Astrocyte of the spinal cord (primary cell): ENCODE data around the gene COQ8B.

ENCODE experiments used
- DNase-seq: peaks from one replicate; pipeline ENCODE4 v3.0.0; 2011; ENCODE audit warnings: low read depth, low spot score
- H3K4me3 ChIP-seq: 2 replicates; pipeline ENCODE4 v1.5.1; 2011; ENCODE audit warnings: low read depth, mild to moderate bottlenecking, low read length, moderate library complexity
- CTCF ChIP-seq: IDR thresholded peaks from 2 replicates; pipeline ENCODE4 v1.5.1; 2012; ENCODE audit warnings: low read depth, mild to moderate bottlenecking, low read length, inconsistent platforms
- in situ Hi-C: cut with HindIII; loops from 2 replicates; pipeline ENCODE4 v1.10.0; 2017; ENCODE audit warnings: low sequenced_read_pairs

Gene COQ8B

GRCh38 chr19:40691421-40692211 is 25.1 kb downstream of the COQ8B start:
- DNase-seq: no peak
- in situ Hi-C loops: no loop called here
- no peak overlapping the region for H3K4me3 ChIP-seq
- TF ChIP-seq CTCF: no peak

- in situ Hi-C loops: no loop called here
- DNase-seq: peak; percentile 97
- no peak for TF ChIP-seq CTCF
- H3K4me3 ChIP-seq: peak overlapping the region; percentile 95
Observed at GRCh38 chr19:40690693-40691420, 25.8 kb downstream of the COQ8B start.

- H3K4me3 ChIP-seq: peak within 1 kb of the TSS; percentile 95
- in situ Hi-C loops: no loop called here
- no peak for DNase-seq
- no peak for TF ChIP-seq CTCF
Observed at GRCh38 chr19:40690050-40690692, 26.5 kb downstream of the COQ8B start, which contains the start of gene NUMBL. NUMBL (minus strand) TSS chr19:40690651; CDS start chr19:40690483, 168 bp downstream.

GRCh38 chr19:40689339-40690049 is 27.2 kb downstream of the COQ8B start:
- in situ Hi-C loops: no loop called here
- DNase-seq: no peak
- peak overlapping the region; percentile 95 for H3K4me3 ChIP-seq
- TF ChIP-seq CTCF: no peak

- peak overlapping the region; percentile 95 for H3K4me3 ChIP-seq
- TF ChIP-seq CTCF: no peak
- no peak for DNase-seq
- in situ Hi-C loops: no loop called here
Observed at GRCh38 chr19:40688987-40689338, 27.7 kb downstream of the COQ8B start.

GRCh38 chr19:40688309-40688708 is 28.4 kb downstream of the COQ8B start:
- no peak for DNase-seq
- peak overlapping the region; percentile 95 for H3K4me3 ChIP-seq
- TF ChIP-seq CTCF: no peak
- in situ Hi-C loops: no loop called here
